GM18502 (cell line): ENCODE results near the gene ABI3BP.

Source experiments
- ATAC-seq: cut with Tn5 transposase; IDR thresholded peaks from one replicate; pipeline ENCODE4 v1.9.1; 2021; ENCODE audit warnings: mild to moderate bottlenecking; ENCODE audit not compliant: unreplicated experiment, poor library complexity

ABI3BP gene

DNA sequence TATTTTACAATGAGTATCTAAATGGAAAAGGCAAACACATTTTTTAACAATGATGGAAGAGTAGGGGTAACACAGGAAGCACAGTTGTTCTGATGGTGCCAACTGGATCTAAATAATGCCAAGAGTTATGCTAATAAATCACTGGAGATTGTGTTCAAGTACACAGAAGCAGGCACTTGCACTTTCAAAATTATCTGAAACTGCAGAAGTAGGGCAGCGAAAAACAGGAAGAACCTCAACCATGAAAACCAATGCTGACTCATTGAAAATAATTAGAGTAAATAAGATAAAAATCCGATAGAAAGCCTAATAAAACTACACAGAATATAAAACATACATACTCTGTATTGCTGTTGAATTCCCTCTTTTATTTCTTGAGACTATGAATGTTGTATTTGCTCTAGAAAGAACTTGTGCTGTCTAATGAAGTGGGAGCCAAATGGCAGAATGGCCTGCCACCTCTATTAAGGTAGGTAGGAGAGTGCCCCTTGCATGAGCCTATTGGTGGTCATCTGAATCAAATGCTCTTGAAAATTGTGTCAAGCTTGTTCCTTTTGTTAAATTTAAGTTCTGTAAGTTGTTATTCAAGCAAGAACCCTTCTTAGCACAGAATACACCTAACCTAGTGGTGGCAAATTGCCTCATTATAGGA lies 93.7 kb downstream of the ABI3BP start:
- ATAC-seq: peak; percentile 88

DNA sequence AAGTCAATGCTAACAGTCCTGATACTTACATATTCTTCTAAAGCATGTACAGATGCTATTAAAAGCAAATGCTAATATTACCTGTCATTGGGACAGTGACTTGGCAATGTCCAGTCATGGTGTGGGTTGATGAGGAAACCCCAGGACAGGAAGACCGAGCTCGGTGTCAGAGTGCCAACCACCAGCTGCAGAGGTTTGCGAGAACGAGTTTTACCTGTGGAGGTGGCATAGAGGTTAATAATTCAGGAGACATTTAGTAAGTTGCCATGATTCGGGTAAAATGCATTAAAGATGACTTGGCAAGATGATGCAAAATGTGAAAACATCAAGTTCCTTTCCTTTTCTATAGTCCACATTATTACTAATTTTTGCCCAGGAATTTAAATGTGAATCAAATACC lies 94.5 kb downstream of the ABI3BP start:
- peak; percentile 11 for ATAC-seq

DNA sequence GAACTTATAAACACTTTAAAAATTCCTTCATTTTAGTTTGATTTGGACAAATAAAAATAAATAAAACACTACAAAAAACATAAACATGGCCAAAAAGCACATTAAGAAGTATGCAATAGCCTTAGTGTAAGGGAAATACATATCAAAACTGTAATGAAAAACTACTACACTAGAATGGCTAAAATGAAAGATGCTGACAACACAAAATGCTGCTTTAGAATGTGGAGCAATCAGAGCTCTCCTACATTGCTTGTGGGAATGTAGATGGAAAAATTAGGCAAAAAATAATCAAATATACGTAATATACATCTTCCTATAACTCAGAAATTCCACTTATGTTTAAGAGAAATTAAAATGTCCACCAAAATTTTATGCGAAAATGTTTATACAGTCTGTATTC lies 96.2 kb downstream of the ABI3BP start:
- no peak for ATAC-seq

DNA sequence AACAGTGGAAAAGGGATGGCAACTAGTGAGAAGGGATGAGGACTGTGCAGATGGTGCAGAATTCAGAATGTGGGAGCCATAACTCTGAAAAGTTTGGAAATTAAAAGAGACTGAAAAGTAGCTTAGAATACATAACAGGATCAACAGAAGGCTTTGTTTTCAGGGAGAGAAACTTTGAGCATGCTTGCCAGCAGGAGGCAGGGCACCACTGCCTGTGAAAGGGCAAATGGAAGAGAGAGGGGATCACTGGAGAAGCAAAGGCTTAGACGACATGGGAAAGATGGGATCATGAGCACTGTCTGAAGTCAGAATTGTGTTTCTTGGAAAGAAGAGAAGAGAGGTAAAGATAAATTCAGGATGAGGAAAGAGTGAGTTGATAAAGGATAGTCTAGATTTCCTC lies 99.6 kb downstream of the ABI3BP start:
- no peak for ATAC-seq

DNA sequence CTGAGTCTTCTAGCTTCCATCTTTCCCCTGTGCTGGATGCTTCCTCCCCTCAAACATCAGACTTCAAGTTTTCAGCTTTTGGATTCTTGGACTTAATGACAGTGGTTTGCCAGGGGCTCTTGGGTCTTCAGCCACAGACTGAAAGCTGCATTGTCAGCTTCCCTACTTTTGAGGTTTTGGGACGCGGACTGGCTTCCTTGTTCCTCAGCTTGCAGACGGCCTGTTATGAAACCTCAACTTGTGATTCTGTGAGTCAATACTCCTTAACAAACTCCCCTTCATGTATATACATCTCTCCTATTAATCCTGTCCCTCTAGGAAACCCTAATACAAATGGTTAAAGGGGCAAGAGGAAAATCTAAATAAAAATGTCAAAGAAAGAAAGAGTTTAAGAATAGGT lies 100.1 kb downstream of the ABI3BP start:
- ATAC-seq: no peak

DNA sequence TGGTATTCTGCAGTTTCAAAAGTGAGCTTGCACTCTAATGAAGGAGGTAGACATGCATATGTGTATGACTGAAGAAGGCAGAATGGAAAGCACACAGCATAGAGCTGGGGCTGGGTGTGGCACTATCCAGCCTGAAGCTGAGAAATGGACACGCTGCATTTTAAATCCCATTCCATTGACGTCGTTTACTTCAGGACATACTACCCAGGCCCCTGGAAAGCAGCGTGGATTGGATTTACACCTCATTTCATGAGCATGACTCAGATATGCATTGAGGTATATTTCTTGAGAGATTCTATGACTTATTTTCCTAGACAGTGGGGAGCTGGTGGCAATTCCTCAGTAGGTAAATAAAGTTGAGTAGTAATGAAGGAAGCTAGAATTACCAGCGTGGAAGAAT lies 101.4 kb downstream of the ABI3BP start:
- ATAC-seq: no peak

DNA sequence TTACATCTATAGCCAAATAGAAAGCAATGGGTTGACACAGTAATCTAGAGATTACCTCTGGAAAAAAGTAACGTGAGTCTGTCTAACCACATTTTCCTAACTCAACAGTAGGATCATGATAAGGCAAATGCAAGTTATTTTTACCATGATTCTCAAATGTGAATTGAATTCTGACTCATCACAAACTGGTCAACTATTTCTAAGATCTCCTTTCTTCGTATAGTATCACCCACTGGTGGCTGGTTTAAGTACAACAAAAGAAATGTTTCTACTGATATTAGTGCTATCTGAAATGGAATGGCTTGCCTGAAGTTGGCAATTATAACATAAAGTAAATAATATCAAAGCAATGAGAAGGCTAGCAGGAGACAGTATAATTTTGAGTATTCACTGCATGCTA lies 102.2 kb downstream of the ABI3BP start:
- no peak for ATAC-seq

DNA sequence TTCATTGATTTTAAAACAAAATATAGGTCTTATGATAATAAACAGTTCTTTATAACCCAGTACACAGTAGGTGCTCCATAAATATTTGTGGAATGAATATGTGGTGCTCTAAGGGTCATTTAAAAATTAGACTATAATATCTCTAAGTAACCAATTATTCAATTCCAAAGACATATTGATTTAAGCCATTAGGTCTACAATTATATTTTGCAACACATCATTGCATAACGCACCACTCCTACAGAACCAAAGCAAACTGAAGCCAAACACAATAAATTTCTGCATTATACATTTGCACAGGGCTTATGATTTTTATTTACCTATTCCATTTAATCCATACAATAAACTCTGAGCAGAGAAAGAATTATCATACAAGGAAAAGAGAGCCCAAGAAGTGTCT lies 104.3 kb downstream of the ABI3BP start:
- no peak for ATAC-seq

DNA sequence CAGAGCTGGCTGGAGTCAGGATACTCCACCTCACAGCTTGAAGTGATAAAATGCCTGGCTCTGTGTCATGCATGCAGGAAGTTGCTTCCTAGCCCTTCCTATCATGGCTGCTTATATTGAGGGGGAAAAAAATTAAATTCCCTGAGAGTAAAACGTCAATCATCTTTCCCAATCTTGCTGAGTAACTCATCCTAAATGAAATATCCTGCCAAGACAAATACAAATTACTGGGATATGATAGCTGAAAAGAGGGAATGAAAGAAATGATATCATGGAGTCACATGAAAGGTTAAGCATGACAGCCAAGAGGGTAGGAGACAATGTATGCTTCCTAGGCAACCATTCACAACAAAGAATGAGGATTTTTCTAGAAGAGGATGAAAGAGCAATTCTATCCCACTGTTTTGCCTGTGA lies 110.6 kb downstream of the ABI3BP start:
- ATAC-seq: no peak

DNA sequence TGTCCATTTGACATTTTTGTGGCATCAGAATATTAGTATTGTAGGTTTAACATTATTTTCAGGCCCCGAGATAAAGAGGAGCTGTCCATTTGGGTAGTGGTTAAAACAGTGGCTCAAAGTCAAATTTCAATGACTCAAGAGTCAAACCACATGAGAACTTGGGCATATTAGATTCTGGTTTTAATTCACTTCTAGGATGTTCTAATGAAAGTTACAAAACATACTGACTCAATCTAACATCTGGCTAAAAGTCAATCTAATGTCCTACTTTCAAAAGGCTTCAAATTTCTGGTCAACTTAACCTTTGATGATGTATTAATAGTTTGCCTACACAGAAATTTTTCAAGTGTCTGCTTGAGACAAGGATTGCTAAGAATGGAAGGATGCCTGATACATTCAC lies 112.4 kb downstream of the ABI3BP start:
- ATAC-seq: no peak

DNA sequence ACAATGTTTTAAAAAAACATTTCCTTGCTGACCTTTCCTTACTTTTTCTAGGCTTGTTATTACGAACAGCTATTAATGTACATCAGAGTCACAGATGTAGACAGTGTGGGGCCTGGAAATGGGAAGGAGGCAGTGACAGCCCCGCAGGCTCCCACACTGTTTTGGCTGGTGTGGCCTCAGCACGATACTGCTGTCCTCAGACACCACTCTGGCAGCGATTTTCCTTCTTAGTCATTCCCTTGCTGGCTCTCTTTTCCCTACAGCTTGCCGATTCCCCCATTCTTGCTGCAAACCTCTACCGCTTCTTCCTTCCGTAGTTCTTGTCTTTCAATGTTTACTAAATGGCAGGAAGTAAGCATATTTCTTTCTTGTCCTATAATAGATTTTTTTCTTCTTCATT lies 113.1 kb downstream of the ABI3BP start:
- no peak for ATAC-seq

DNA sequence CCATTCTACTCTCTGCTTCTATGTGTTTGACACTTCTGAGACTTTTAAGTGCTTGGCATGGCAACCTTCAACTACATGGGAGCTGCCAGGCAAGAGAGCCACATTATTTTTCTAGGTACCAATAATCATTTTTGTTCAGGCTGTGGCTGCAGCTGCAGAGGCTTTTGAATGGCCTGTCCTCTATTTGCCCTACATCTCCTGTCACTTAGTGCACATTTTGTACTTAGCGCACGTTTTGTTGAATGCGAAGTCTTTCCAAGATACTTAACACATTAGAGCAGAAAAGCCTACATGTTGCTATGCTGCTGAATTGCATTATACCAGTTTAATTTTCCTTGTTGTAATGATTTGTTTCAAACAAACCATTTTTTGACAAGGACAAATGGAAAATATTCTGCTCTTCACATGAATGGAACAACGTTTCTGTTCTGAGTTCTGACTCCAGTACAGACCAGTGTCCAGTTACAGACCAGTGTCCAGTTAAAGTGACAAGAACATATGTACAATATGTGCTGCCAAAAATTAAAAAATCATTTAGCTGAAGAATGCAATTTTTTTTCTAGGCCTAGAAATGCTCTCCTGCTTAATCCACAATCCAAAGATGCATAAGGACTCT lies 113.9 kb downstream of the ABI3BP start:
- no peak for ATAC-seq

DNA sequence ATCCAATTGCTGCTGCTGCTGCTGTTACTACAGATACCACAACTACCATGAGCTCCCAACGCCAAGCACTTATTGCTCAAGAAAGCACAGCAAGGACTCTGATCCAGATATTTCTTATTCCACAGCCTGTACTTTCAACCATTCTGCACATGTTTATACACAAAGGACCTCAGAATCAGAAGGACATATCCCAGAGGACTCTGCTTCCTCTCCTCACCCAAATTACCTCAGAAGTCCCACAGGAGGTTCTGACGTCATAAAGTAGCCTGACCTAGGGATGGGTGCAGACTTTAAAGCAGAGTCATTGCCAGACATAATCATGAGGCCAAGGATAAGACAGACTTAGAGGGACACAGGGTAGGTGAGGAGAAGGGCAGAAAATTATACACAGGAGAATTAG lies 115.9 kb downstream of the ABI3BP start:
- no peak for ATAC-seq

DNA sequence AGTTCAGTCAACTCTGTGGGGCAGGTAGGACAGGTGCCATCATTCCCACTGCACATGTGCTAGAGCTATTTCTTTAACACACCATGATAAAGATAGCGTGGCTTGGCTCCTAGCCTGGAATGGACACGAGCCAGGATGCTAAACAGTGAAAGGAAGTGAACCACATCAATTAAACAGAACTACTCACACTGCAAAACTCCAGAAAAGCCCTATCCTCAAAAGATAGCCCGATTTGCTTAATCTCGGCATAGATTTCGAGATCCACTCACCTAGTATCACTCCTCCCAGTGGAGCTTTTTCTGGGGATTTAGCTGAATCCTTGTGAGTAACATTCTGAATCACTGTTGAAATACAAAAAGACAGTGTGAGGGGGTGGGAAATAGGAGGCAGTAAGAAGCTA lies 118.0 kb downstream of the ABI3BP start:
- ATAC-seq: no peak

DNA sequence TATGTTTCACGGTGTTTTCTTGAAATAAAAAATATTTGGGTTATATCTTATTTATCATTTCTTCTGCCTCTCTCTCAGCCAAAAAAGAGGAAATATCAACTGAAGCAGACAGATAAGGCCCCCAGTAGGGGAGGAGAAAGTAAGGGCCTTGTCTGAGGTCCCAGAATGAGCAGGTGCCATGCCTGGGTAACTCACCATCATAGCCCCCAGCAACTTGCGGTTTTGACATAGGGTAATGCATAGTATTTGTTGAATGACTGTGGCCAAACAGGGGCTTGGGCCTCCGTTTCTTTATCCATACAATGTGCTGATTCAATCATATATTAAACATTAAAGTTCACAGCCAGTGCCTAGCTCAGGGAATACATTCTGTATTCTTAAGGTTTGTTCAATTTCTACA lies 119.6 kb downstream of the ABI3BP start:
- ATAC-seq: no peak

DNA sequence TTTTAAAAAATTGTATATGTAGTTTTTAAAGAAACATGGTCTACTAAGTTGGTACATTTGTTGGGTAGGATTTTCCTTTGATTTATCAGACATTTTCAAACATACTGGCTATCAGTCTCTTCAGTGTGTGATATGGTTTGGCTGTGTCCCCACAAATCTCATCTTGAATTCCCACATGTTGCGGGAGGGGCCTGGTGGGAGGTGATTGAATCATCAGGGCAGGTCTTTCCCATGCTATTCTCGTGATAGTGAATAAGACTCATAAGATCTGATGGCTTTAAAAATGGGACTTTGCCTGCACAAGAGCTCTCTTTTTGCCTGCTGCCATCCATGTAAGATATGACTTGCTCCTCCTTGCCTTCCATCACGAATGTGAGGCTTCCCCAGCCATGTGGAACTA lies 121.9 kb downstream of the ABI3BP start:
- ATAC-seq: no peak

DNA sequence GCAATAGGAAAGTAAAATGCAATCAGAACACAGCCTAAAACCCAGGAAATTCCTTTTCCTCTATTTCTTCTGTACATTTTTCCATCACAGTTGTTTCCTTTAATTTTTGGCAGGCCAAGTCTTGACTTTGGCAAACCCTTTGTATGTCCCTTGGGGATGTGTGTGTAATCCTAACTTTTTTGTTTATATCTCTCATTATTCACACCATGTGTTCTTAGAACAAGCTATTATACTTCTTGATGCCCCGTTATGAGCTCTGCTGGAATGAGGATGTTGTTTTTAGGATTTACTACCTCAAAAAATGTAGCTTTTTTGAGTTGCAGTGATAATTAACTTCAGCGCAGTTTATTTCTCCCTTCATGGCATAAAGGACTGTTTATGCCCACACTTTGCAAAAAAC lies 123.4 kb downstream of the ABI3BP start:
- no peak for ATAC-seq

DNA sequence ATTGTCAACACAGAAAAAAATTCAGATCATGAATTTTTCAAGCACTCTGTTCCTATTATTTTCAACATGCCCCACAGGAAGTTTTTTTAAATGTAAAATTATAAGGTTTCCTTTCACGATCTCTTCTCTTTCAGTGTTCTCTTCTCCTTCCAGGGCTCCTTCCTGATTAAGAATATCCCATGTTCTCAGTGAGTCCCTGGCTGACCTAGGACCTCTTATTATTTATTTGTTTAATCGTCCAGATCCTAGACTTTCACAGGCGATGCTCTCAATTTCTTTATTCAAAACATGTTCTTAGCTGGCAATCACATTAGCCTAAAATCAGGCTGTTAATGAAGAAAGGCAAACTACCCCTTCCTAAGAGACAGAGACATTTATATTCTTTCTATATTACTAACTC lies 124.3 kb downstream of the ABI3BP start:
- no peak for ATAC-seq

DNA sequence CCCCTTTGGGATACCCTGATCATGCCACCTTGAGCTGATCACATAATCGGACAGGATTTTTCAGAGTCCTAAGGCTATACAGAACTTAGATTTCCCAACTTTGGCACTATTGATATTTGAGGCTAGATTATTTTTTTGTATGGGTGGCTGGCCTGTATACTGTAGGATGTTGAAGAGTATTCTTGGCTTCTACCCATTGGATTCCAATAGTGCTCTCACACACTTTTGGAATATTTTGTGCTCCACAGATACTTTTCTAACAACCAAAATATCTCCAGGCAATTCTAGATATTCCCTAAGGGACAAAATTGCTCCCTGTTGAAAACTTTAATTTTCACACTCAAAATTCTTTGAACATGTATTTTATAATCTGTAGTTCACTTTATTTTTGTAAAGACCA lies 125.1 kb downstream of the ABI3BP start:
- no peak for ATAC-seq

DNA sequence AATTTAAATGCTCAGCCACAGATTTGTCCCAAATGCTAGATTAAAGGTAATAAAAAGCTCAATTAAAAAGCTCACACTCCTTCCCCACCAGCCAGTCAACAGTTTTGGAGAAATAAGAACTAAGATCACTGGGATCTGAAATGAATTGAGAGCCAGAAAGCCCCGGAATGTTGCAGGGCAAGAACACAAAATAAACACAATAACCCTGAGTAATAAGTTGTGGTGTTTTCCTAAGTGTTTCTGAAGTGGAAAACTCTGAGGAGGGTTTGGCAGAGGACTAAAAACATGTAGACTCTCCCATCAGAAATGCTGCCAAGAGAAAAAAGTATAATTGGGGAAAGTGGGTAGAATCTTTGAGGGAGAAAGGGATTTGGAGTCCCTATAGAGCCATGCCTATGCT lies 127.8 kb downstream of the ABI3BP start:
- no peak for ATAC-seq

DNA sequence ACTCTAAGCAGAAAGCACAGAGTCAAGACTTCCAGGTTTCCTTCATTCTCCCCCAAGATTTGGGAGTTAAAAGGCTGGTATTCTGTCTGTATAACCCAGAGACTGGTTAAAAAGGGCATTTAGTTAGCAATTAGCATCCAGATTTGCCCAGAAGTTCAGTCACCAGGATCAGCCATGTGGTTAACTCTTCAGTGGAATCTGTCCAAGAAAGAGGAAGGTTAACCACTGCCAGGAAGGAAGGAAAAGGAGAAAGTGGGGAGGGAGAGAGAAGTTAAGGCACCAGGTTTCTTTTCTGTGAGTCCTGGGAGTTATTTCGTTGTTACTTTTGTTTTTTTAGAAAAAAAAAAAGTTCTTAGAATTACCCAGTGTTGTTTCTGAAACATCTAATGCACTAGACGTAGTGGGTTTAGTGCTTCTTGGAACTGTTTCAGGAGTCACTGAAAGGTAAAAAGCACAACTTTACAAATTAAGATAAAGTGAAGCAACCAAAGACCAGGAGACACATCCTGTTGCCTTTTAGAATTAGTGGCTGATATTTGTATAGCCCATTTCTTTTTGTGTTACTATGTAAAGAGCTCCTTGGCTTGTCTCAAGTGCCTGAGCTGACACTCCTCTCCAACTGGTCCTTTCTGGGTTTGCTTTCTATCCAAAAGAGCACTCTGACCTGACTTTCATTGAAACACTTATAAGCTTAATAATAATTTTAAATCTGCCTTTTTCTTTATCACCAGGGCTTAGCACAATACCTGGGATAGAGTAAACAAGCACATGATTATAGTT lies 128.6 kb downstream of the ABI3BP start:
- no peak for ATAC-seq

DNA sequence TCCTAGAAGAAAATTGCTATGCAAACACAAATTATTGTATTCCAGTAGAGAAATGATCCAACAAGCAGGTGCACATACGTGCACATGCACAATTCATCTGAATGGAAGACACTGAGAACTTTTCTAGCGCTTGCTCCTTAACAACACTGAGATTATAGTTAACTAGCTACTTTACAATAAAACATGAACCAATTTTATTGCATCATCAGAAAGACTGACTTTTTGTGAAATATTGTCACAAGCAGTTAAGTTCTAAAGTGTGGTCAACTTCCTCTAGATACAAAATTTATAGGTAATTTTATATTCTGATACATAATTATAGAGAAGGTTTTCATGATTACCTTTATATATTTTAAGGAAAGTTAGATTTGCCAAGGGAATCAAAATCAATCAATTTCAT lies 135.4 kb downstream of the ABI3BP start:
- no peak for ATAC-seq
